ENCODE data around the gene RAB28. TPM values are rescaled to one million over a fixed set of nuclear protein-coding genes. Genes with fewer than 3 reads are reported as not detected.

Gene RAB28
- total and polyA plus RNA-seq, 9 donors, result 13.9 to 20.4 (median 16.7) TPM

DNA sequence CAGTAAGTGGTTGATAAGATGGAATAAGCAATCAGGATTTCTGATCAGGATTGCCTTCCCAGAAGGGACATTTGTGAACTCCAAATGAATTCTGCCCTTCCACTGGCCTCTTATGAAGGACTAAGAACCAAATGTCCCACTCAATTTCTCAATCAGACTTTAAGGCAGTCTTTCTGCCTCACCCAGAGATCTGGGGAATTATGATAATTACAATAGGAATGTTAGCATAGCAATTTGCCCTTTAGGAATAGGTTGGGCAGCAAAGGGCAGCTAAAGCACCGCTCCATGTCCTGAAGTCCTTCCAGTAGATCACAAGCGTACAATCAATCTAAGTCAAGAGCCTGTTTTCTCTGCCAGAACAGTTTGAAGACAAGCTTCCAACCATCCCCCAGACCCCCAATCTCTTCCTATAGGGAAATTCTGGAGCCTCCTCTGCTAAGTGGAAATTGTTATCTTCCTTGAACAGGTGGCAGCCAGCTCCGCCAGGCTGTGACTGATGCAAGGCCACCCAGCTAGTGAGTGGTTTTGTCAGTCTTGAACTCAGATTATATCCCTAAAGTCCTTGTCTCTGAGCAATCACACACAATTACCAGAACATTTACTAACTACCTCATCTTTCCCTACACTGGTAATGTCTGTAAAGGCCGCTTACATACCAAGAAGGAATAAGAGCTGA lies 41.6 kb upstream of the RAB28 start:
- WGBS (ENCODE audit: insufficient coverage), result 15% methylated on average over 2 of the region's 4 CpGs

DNA sequence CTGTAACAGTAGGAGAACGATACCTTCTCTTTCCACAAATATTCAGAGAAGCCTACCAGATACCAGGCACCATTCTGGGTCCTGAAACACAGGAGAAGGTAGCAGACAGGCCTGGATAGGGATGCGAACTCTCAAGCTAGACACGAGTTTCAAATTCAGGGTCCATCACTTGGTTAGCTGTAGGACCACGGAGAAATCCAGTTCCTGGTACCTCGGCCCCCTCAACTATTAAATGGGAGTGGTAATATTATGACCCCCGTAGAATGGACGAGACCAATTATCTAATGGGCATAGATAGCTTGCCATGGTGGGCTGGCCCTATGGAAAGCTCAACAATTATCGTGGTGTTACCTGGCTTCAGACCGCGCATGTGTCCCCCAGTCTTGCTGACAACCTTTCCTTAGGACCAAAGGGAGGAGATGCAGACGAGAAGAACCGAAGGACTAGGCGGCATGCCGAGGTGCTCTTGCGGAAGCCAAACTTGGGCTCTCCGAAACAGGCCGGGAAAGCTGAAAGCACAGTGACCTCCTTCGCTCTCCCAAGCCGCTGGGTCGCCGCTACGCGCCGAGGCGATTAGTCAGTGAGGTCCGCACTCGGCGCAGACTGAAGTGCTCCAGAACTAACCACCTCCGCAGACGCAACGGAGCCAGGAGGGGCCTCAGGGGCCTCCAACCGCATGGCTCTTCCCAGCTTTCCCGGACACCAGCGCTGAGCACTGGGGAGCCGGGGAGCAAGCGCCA lies 40.5 kb upstream of the RAB28 start:
- Histone ChIP-seq H3K27me3 (ENCODE audit: control insufficient read depth, insufficient read depth, low read length) (peaks cover 82% of the 10 kb centered on the region), H3K4me3 (ENCODE audit: low read length) (no peak overlapping the region), H3K4me1 (ENCODE audit: control insufficient read depth, insufficient read depth, low read length) (peaks cover 8% of the 10 kb centered on the region), H3K27ac (ENCODE audit: low read length) (no peak overlapping the region), H3K9me3 (replicated peaks; ENCODE audit: control insufficient read depth, low read depth, low read length) (peaks cover 12% of the 10 kb centered on the region), H3K36me3 (ENCODE audit: control insufficient read depth, insufficient read depth, low read length) (no peaks in the 10 kb centered on the region)
- DNase-seq, result no peak
- WGBS (ENCODE audit: insufficient coverage), result 3% methylated on average over 29 of the region's 36 CpGs

More for the DNA sequence above, 41.6 kb upstream of the RAB28 start:
- H3K4me3 ChIP-seq (ENCODE audit: low read length), result no peak overlapping the region
- H3K9me3 ChIP-seq (replicated peaks; ENCODE audit: control insufficient read depth, low read depth, low read length), result peaks cover 12% of the 10 kb centered on the region
- no peaks in the 10 kb centered on the region for H3K36me3 ChIP-seq (ENCODE audit: control insufficient read depth, insufficient read depth, low read length)
- peaks cover 8% of the 10 kb centered on the region for H3K4me1 ChIP-seq (ENCODE audit: control insufficient read depth, insufficient read depth, low read length)
- DNase-seq, result no peak
- peaks cover 93% of the 10 kb centered on the region for H3K27me3 ChIP-seq (ENCODE audit: control insufficient read depth, insufficient read depth, low read length)
- H3K27ac ChIP-seq (ENCODE audit: low read length), result no peak overlapping the region

DNA sequence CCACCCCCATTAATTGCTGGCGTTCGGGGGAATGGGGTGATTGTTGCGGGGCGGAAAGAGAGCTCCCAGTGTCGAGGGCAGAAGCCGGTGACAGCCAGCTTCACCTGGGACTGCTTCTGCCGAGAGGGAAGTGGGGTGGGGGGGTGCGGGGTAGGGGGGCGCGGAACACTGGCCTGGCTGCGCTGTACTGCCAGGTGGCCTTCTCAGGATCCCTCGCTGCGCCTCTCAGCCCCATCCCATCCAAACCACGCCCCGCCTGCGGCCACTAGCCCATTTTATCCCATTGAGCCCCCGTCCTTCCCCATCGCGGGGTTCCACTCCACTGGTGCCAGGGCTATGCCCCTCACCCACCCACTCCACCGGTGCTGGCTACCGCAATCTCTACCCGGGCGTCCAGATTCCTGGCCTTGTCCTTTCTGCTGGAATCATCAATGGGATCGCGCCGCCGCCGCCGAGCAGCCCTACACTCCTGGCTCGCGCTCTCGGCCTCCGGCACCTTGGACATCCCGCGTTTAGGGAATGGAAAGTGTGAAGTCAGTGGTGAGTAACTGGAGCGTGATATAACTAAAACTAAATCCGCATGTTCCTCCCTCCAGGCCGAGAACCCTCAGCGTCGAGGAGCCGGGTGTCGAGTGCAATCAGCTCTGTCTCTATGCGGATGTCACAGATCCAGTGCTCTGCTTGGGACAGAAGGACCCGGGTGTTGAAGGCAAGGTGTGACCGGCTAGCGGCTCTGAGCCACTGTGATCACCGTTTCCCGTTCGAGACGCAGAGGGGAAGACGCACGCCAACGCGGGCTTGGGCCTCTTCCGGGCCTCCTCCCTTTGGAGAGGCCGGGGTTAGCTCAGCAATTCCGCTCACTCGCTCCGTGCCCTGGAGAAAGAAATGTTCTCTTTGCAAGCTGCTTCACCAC lies 39.7 kb upstream of the RAB28 start:
- Histone ChIP-seq H3K4me3 (ENCODE audit: low read length) (no peak overlapping the region), H3K4me1 (ENCODE audit: control insufficient read depth, insufficient read depth, low read length) (peaks cover 4% of the 10 kb centered on the region), H3K9me3 (replicated peaks; ENCODE audit: control insufficient read depth, low read depth, low read length) (peaks cover 12% of the 10 kb centered on the region), H3K27ac (ENCODE audit: low read length) (no peak overlapping the region), H3K36me3 (ENCODE audit: control insufficient read depth, insufficient read depth, low read length) (no peaks in the 10 kb centered on the region), H3K27me3 (ENCODE audit: control insufficient read depth, insufficient read depth, low read length) (peaks cover 74% of the 10 kb centered on the region)
- WGBS (ENCODE audit: insufficient coverage), result 9% methylated on average over 35 of the region's 59 CpGs
- no peak for DNase-seq

DNA sequence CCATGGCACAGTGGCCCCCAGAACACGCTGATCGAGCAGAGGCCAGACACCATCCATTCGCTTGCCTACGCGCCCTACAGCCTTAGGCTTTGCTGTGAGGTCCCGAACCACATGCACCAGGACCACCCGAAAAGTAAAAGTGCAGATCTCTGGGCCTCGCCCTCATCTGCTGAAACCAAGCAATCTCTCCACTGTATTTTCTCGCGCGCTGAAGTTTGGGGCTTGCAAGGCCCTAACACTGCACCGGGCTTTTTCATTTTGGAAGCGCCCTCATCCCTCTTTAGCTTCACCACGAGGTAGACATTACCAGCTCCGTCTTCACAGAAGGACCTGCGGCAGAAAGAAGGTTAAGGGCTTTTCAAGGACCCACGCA lies 39.0 kb upstream of the RAB28 start:
- H3K27me3 ChIP-seq (ENCODE audit: control insufficient read depth, insufficient read depth, low read length), result peaks cover 69% of the 10 kb centered on the region
- no peak for DNase-seq
- 10% methylated on average over 15 of the region's 17 CpGs for WGBS (ENCODE audit: insufficient coverage)
- H3K4me3 ChIP-seq (ENCODE audit: low read length), result no peak overlapping the region
- H3K4me1 ChIP-seq (ENCODE audit: control insufficient read depth, insufficient read depth, low read length), result peaks cover 2% of the 10 kb centered on the region
- H3K27ac ChIP-seq (ENCODE audit: low read length), result no peak overlapping the region
- H3K36me3 ChIP-seq (ENCODE audit: control insufficient read depth, insufficient read depth, low read length), result no peaks in the 10 kb centered on the region
- peaks cover 12% of the 10 kb centered on the region for H3K9me3 ChIP-seq (replicated peaks; ENCODE audit: control insufficient read depth, low read depth, low read length)

DNA sequence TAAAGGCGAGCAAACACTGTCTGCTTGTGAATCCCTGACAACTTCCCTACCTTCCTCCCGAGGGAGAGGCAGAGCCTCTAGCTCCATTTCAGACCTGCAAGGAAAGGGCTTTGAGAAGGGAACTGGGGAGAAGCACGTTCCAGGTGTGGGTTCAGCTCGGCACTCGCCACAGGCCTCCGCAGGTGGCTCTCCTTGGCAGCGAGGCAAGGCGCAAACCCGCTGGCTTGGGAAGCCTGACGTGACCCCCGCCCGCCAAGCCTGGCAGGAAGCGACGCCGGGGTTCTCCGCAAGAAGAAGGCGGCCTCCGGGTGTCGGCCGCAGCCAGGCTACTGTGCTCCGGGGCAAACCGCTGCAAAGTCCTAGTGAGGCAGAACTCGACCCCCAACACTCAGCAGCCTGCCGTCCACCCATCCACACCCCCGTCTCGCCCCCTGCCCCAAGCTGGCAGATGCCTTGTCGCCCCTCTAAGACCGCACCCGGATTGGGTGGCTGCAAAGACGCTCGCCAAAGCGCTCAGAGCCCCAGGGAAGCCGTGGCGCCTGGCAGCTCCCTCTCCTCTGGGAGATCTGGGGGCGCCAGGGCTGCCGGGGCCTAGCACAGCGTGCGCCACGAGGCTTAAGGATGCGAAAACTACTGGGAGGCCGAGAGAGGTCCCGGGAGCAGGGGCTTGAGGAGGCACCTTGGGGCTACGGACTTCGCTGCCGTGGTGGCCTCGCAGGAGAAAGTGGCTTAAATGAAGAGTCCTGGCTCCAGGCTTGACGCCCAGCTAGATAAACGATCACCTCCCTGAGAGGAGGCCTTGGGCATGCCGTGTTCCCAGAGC lies 38.4 kb upstream of the RAB28 start:
- H3K4me3 ChIP-seq (ENCODE audit: low read length), result no peak overlapping the region

DNA sequence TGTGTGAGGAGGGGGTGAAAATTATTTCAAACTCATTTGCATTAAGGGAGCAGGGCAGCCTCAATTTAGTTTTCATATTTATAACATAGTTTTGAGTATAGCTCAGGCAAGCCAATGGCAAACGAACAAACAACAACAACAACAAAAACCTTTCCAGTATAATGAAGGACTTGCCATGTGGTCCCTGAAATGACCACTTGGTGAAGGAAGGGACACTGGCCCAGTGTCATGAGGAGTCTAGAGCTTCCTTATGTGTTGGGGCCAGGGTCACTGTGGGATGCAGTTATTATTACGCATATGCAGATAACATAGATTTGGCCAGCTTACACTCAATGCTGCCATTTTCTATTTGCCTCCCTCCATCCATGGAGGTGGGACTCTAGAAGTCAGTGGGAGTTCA lies 36.9 kb upstream of the RAB28 start:
- no peaks in the 10 kb centered on the region for H3K4me1 ChIP-seq (ENCODE audit: control insufficient read depth, insufficient read depth, low read length)
- peaks cover 48% of the 10 kb centered on the region for H3K27me3 ChIP-seq (ENCODE audit: control insufficient read depth, insufficient read depth, low read length)
- WGBS (ENCODE audit: insufficient coverage), result no CpG with 5 or more reads among the region's 2 CpGs
- no peak overlapping the region for H3K4me3 ChIP-seq (ENCODE audit: low read length)
- no peak overlapping the region for H3K27ac ChIP-seq (ENCODE audit: low read length)
- no peak for DNase-seq
- H3K9me3 ChIP-seq (replicated peaks; ENCODE audit: control insufficient read depth, low read depth, low read length), result peaks cover 12% of the 10 kb centered on the region
- no peaks in the 10 kb centered on the region for H3K36me3 ChIP-seq (ENCODE audit: control insufficient read depth, insufficient read depth, low read length)

More for the DNA sequence above, 38.4 kb upstream of the RAB28 start:
- Histone ChIP-seq H3K4me1 (ENCODE audit: control insufficient read depth, insufficient read depth, low read length) (no peaks in the 10 kb centered on the region), H3K36me3 (ENCODE audit: control insufficient read depth, insufficient read depth, low read length) (no peaks in the 10 kb centered on the region), H3K27me3 (ENCODE audit: control insufficient read depth, insufficient read depth, low read length) (peaks cover 63% of the 10 kb centered on the region), H3K9me3 (replicated peaks; ENCODE audit: control insufficient read depth, low read depth, low read length) (peaks cover 12% of the 10 kb centered on the region), H3K27ac (ENCODE audit: low read length) (no peak overlapping the region)
- WGBS (ENCODE audit: insufficient coverage), result 4% methylated on average over 46 of the region's 49 CpGs
- DNase-seq, result no peak

DNA sequence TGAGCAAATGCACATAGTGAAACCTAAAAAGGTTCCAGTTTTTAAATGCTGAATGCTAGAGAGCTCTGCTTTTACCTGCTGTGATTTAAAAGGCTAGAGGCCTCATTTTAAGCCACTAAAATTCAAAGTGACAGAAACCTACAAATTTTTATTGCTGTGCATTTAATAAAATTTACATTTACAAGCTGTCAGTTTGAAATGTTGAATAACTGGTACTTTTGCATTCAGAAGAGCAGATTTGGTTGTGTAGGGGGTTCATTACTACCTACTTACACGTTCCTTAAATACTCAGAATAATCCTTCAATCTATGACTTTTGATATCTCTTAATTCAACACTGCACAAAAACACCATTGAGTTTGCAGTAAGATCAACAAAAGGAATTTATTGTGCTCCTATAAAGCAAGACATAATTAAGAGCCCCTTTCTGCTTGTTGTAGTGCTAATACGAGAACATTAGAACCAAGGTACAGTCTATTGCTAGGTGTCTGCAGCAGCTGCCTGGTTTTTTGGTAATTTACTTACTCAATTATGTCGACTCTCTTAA lies 32.2 kb upstream of the RAB28 start:
- H3K36me3 ChIP-seq (ENCODE audit: control insufficient read depth, insufficient read depth, low read length), result no peaks in the 10 kb centered on the region
- no CpG with 5 or more reads among the region's 3 CpGs for WGBS (ENCODE audit: insufficient coverage)
- peaks cover 13% of the 10 kb centered on the region for H3K27me3 ChIP-seq (ENCODE audit: control insufficient read depth, insufficient read depth, low read length)
- H3K27ac ChIP-seq (ENCODE audit: low read length), result no peak overlapping the region
- H3K4me1 ChIP-seq (ENCODE audit: control insufficient read depth, insufficient read depth, low read length), result no peaks in the 10 kb centered on the region
- no peak for DNase-seq
- H3K9me3 ChIP-seq (replicated peaks; ENCODE audit: control insufficient read depth, low read depth, low read length), result no peaks in the 10 kb centered on the region
- H3K4me3 ChIP-seq (ENCODE audit: low read length), result no peak overlapping the region

DNA sequence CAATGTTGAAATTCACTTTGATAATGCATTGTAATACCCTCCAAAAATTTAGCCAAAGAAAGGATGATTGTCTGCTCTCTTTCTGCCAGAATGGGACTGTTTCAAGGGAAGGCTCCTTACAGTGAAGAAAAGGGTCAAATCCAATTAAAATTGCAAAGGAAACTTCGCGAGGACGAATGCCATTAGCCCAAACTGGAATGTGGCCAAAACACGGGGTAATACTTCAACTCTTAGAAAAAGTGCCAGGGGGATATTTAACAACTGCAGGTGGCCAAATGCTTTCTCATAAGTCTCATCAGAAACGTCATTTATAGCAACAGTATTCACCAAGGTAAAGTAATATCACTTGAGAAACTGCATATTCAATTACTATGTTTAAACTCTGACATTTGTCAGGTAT lies 31.1 kb upstream of the RAB28 start:
- 4% methylated on average over 3 of the region's 5 CpGs for WGBS (ENCODE audit: insufficient coverage)

DNA sequence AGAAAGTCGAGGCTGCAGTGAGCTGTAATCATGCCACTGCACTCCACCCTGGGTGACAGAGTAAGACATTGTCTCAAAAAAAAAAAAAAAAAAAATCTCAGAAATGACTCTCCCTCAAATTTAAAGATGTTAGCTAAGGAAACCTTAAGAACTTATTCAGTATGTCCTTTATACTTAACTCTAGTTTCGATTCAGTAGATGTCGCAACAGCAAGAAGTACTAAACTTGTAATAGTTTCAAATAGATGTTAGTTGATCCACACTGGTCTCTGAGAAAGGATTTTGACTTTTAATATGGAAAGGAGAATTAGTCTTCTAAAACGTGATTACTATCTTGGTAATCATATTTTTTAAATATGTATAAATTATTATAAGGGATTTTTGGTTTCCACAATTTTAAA lies 30.6 kb upstream of the RAB28 start:
- Histone ChIP-seq H3K4me1 (ENCODE audit: control insufficient read depth, insufficient read depth, low read length) (no peaks in the 10 kb centered on the region), H3K27me3 (ENCODE audit: control insufficient read depth, insufficient read depth, low read length) (peaks cover 8% of the 10 kb centered on the region), H3K9me3 (replicated peaks; ENCODE audit: control insufficient read depth, low read depth, low read length) (no peaks in the 10 kb centered on the region), H3K27ac (ENCODE audit: low read length) (no peak overlapping the region), H3K4me3 (ENCODE audit: low read length) (no peak overlapping the region), H3K36me3 (ENCODE audit: control insufficient read depth, insufficient read depth, low read length) (no peaks in the 10 kb centered on the region)
- WGBS (ENCODE audit: insufficient coverage), result no CpG with 5 or more reads among the region's 4 CpGs
- DNase-seq, result no peak

More for the DNA sequence above, 31.1 kb upstream of the RAB28 start:
- H3K27me3 ChIP-seq (ENCODE audit: control insufficient read depth, insufficient read depth, low read length), result peaks cover 8% of the 10 kb centered on the region
- DNase-seq, result no peak
- H3K36me3 ChIP-seq (ENCODE audit: control insufficient read depth, insufficient read depth, low read length), result no peaks in the 10 kb centered on the region
- no peaks in the 10 kb centered on the region for H3K4me1 ChIP-seq (ENCODE audit: control insufficient read depth, insufficient read depth, low read length)
- no peak overlapping the region for H3K27ac ChIP-seq (ENCODE audit: low read length)
- no peak overlapping the region for H3K4me3 ChIP-seq (ENCODE audit: low read length)
- no peaks in the 10 kb centered on the region for H3K9me3 ChIP-seq (replicated peaks; ENCODE audit: control insufficient read depth, low read depth, low read length)
